ENCODE results near the gene OR7C1.

Gene OR7C1

DNA sequence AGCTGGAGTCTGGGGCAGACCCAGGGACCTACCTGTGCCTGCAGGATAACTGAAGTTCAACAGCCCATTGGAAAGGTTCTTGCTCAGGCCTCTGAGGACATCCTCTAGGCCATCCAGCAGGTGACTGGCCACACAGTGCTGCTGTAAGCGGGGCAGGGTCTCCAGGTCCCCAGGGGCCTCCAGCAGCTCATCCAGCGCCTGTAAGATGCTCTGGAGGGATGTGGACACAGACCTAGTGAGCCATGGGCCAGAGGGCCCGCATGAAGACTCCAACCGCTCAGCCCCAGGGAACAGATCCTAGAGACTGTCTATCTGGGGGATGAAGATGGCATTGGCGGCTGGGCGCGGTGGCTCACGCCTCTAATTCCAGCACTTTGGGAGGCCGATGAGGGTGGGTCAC is 70.6 kb downstream of the OR7C1 start:
- no peak for DNase-seq

DNA sequence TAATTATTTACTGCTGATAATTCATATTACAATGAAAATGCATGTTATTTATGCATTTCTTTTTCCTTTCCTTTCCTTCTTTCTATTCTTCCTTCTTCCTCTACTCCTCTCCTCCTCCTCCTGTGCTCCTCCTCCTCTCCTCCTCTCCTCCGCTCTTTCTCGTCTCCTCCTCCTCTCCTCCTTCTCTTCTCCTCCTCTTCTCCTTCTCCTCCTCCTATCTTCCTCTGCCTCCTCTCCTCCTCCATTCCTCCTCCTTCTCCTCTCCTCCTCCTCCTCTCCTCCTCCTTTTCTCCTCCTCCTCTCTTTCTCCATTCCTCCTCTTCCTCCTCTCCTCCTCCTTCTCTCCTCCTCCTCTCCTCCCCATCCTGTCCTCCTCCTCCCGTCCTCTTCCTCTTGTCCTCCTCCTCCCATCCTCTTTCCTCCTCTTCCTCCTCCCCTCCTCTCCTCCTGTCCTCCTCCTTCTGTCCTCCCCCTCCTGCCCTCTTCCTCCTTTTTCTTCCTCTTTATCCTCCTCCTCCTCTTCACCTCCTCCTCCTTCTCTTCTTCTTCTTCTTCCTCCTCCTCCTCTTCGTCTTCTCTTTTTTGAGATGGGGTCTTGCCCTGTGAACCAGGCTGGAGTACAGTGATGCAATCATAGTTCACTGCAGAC is 71.4 kb downstream of the OR7C1 start:
- DNase-seq, result no peak

DNA sequence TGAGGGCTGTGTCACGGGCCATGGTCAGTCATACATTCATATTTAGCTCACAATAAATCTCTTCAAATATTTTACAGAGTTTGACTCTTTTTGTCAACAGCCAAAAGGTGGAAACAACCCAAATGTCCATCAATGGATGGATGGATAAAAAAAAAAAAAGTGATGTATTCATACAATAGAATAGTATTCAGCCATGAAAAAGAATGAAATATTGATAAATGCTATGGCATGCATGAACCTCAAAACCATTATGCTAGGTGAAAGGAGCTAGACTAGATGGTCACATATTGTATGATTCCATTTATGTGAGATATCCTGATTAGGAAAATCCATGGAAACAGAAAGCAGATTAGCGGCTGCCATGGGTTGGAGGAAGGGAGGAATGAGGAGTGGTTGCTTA is 72.9 kb downstream of the OR7C1 start:
- DNase-seq, result no peak

DNA sequence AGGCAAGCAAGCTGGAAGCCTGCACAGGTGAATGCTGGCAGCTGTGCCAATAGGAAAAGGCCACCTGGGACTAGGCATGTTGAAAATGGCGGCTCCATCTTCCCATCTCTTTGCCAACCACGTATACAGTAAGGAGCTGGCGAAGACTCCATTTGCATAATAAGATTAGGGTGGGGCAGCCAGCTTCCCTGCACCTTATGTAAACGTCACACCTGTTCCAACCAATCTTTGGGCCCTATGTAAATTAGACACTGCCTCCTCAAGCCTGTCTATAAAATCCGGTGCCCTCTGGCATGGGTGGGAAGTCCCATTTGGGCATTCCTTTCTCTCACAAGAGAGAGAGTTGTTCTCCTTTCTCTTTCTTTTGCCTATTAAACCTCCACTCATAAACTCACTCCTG is 73.4 kb downstream of the OR7C1 start:
- no peak for DNase-seq

DNA sequence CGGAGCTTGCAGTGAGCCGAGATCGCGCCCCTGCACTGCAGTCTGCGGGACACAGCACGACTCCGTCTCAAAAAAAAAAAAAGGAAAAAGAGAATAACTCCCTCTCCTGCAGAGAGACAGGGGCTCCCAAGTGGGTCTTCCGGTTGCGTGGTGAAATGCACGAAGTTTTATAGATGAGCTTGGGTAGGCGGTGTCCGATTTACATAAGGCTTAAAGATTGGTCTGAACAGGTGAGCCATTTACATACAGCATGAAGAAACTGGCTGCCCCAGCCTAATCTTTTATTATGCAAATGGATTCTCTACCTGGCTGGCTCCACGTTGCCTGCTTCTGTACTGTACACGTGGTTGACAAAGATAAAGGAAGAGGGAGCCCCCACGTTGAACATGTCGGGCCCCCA is 76.2 kb downstream of the OR7C1 start:
- peak; percentile 65 to 72 for DNase-seq

DNA sequence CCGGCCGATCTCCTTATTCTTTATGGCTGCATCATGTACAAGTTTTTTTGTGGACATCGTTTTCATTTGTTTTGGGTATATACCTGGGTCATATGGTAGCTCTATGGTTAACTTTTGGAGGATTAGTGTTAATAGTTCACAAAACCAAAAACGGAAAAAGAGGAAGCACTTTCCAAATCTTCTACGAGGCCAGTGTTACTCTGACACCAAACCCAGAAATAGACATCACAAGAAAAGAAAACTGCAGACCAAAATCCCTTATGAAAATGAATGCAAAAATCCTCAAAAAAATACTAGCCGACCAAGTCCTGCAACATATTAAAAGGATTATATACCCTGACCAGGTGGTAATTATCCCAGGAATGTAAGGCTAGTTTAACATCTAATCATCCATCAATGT is 86.4 kb downstream of the OR7C1 start:
- no peak for DNase-seq
